GM15510 (cell line): Measurements from ENCODE around the gene RXFP4.

Experiments used
- POLR2A ChIP-seq: IDR thresholded peaks from 3 replicates; pipeline ENCODE4 v1.6.1; 2011; ENCODE audit warnings: borderline replicate concordance; ENCODE audit not compliant: insufficient read length; ENCODE audit errors: extremely low read depth

The RXFP4 gene

GRCh38 chr1:155940993-155941844, at the start of gene RXFP4:
Gene RXFP4 (plus strand): TSS chr1:155941638. CDS start chr1:155941710, 72 bp downstream.
- TF ChIP-seq POLR2A, result peak; percentile 43

GRCh38 chr1:155892796-155893195, 48.6 kb upstream of the RXFP4 start:
- TF ChIP-seq POLR2A, result no peak

GRCh38 chr1:155893389-155894142, 47.9 kb upstream of the RXFP4 start:
- no peak for TF ChIP-seq POLR2A

GRCh38 chr1:155897746-155898145, 43.7 kb upstream of the RXFP4 start:
- no peak for TF ChIP-seq POLR2A

GRCh38 chr1:155898888-155899287, 42.5 kb upstream of the RXFP4 start:
- no peak for TF ChIP-seq POLR2A

GRCh38 chr1:155899683-155900082, 41.8 kb upstream of the RXFP4 start:
- TF ChIP-seq POLR2A, result no peak

GRCh38 chr1:155900161-155900560, 41.3 kb upstream of the RXFP4 start:
- TF ChIP-seq POLR2A, result no peak

GRCh38 chr1:155904261-155904660, 37.2 kb upstream of the RXFP4 start:
- TF ChIP-seq POLR2A, result no peak

GRCh38 chr1:155909894-155910293, 31.5 kb upstream of the RXFP4 start:
- no peak for TF ChIP-seq POLR2A

GRCh38 chr1:155910621-155911121, 30.8 kb upstream of the RXFP4 start:
- no peak for TF ChIP-seq POLR2A

- TF ChIP-seq POLR2A, result peak; percentile 77
Observed at GRCh38 chr1:155911156-155912055, 30.0 kb upstream of the RXFP4 start, which contains the start of gene RIT1. Gene RIT1 (minus strand): TSS chr1:155911349. CDS start chr1:155910761, 588 bp downstream.

- no peak for TF ChIP-seq POLR2A
Observed at GRCh38 chr1:155912056-155912536, 29.3 kb upstream of the RXFP4 start.

- TF ChIP-seq POLR2A, result no peak
Observed at GRCh38 chr1:155913969-155914757, 27.3 kb upstream of the RXFP4 start.

GRCh38 chr1:155918660-155919059, 22.8 kb upstream of the RXFP4 start:
- TF ChIP-seq POLR2A, result no peak

GRCh38 chr1:155919801-155920200, 21.6 kb upstream of the RXFP4 start:
- TF ChIP-seq POLR2A, result no peak
